Measurements from ENCODE around the gene LRWD1.

DNA sequence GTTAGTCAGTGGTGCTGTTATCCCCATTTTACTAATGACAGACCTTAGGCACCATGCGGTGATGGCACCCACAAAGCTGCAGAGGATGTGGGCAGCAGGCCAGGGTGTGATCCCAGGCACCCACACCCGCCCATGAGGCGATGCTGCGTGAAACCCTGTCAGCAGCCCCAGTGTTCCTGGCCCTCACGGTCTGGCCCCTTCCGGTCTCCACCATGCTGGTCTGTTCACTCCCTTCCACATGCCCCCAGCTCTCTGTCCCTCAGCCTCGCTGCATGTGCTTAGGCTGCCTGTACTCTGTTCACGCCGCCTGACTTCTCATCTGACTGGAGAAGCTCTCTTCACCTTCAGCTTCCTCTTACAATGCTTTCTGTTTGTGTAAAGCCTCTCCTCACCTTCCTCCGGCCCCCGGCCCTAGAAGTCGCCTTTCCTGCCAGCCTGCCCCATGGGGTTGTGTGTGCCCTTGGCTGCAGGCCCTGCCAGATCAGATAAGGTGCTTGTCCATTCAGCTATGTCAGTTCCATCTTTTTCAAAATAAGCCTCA is 49.0 kb upstream of the LRWD1 start:
- TF ChIP-seq, protein P1, sequence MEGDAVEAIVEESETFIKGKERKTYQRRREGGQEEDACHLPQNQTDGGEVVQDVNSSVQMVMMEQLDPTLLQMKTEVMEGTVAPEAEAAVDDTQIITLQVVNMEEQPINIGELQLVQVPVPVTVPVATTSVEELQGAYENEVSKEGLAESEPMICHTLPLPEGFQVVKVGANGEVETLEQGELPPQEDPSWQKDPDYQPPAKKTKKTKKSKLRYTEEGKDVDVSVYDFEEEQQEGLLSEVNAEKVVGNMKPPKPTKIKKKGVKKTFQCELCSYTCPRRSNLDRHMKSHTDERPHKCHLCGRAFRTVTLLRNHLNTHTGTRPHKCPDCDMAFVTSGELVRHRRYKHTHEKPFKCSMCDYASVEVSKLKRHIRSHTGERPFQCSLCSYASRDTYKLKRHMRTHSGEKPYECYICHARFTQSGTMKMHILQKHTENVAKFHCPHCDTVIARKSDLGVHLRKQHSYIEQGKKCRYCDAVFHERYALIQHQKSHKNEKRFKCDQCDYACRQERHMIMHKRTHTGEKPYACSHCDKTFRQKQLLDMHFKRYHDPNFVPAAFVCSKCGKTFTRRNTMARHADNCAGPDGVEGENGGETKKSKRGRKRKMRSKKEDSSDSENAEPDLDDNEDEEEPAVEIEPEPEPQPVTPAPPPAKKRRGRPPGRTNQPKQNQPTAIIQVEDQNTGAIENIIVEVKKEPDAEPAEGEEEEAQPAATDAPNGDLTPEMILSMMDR (IDR thresholded peaks at IDR 0.05), result no peak
- TF ChIP-seq POLR2AphosphoS5 (IDR thresholded peaks at IDR 0.05) (no peak), EP300 (IDR thresholded peaks at IDR 0.05) (no peak), POLR2A (IDR thresholded peaks at IDR 0.05) (no peak)

Measured in stomach (tissue), 4 donors.